A673 (cell line): ENCODE measurements around the gene ALKBH4. TPM values are rescaled to one million over a fixed set of nuclear protein-coding genes. Genes with fewer than 3 reads are reported as not detected.

Experiments used
- BruUV-seq: library from RNA; stranded (reverse); fragments of 400-500 nt; replicated peaks from 2 replicates; lab custom pipeline; 2021; lab: Mats Ljungman, UMichigan
- CTCF ChIA-PET: fragments of 300-600 bp; sonication (Branson Sonifier 250); formaldehyde crosslinking; loops from one replicate; lab custom pipeline; 2022; ENCODE audit warnings: antibody characterized with exemption; lab: Charles Lee
- POLR2A ChIA-PET: fragments of 300-600 bp; sonication (Branson Sonifier 250); formaldehyde crosslinking; loops from one replicate; lab custom pipeline; 2022; ENCODE audit warnings: antibody characterized with exemption; ENCODE audit not compliant: low non-redundant PET; lab: Charles Lee
- DNase-seq: peaks from one replicate; pipeline ENCODE4 v3.0.0-alpha.2; 2015; ENCODE audit warnings: low spot score
- H3K27ac ChIP-seq: fragments of 200-600 bp; sonication (generic); 2 replicates; pipeline ENCODE4 v1.5.1; 2016; ENCODE audit warnings: mixed run types, low read depth, mild to moderate bottlenecking, mixed read lengths, antibody characterized with exemption, low read length; ENCODE audit not compliant: poor library complexity, severe bottlenecking
- H3K27me3 ChIP-seq: fragments of 200-600 bp; sonication (generic); replicated peaks from 2 replicates; pipeline ENCODE4 v1.6.1; 2017; ENCODE audit warnings: mixed run types, low read depth, mild to moderate bottlenecking, mixed read lengths, antibody characterized with exemption, low read length; ENCODE audit not compliant: insufficient read depth, poor library complexity
- H3K36me3 ChIP-seq: fragments of 200-600 bp; sonication (generic); 2 replicates; pipeline ENCODE4 v1.6.1; 2016; ENCODE audit warnings: mixed run types, mild to moderate bottlenecking, mixed read lengths, antibody characterized with exemption, low read length; ENCODE audit not compliant: insufficient read depth, poor library complexity, severe bottlenecking
- H3K4me1 ChIP-seq: fragments of 200-600 bp; sonication (generic); 2 replicates; pipeline ENCODE4 v1.6.1; 2017; ENCODE audit warnings: mixed run types, mild to moderate bottlenecking, mixed read lengths, antibody characterized with exemption, low read length; ENCODE audit not compliant: insufficient read depth, poor library complexity, severe bottlenecking
- H3K4me3 ChIP-seq: fragments of 200-600 bp; sonication (generic); 2 replicates; pipeline ENCODE4 v1.5.1; 2016; ENCODE audit warnings: low read depth, mixed run types, mild to moderate bottlenecking, mixed read lengths, low read length; ENCODE audit not compliant: poor library complexity, severe bottlenecking
- H3K9me3 ChIP-seq: fragments of 200-600 bp; sonication (generic); 2 replicates; pipeline ENCODE4 v1.6.1; 2016; ENCODE audit warnings: mixed run types, low read depth, mild to moderate bottlenecking, mixed read lengths, antibody characterized with exemption, low read length; ENCODE audit not compliant: poor library complexity, severe bottlenecking
- CTCF ChIP-seq: fragments of 300-800, 200-600 bp; sonication (generic); conservative IDR thresholded peaks from 2 replicates; pipeline ENCODE4 v1.5.1; 2017; ENCODE audit warnings: low read depth, mild to moderate bottlenecking, antibody characterized with exemption, low read length, moderate library complexity, mixed read lengths
- EZH2 ChIP-seq: fragments of 200-600 bp; sonication (generic); IDR thresholded peaks from 2 replicates; pipeline ENCODE4 v1.6.1; 2017; ENCODE audit warnings: borderline replicate concordance, low read depth, mild to moderate bottlenecking, mixed read lengths, antibody characterized with exemption, low read length; ENCODE audit not compliant: poor library complexity, severe bottlenecking
- intact Hi-C: fragments of 100-400 bp; cut with micrococcal nuclease; formaldehyde crosslinking; loops from one replicate; pipeline ENCODE4 v1.10.0; 2022; ENCODE audit not compliant: unreplicated experiment
- total RNA-seq: library from RNA; stranded (reverse); gene quantifications from 2 replicates; pipeline ENCODE4 v1.2.3, GENCODE V29; 2021

ALKBH4 gene
- total RNA-seq, 1 experiment from 2014 or later, result 17.0 TPM

- Histone ChIP-seq H3K27ac (no peak overlapping the region), H3K27me3 (no peaks in the 10 kb centered on the region), H3K9me3 (no peaks in the 10 kb centered on the region), H3K36me3 (peaks cover 21% of the 10 kb centered on the region), H3K4me1 (no peaks in the 10 kb centered on the region), H3K4me3 (no peak overlapping the region)
- intact Hi-C loops, result no loop called here
- no TSS peak for BruUV-seq
- no peak for TF ChIP-seq CTCF
- TF ChIP-seq EZH2, result no peak
- ChIA-PET CTCF (no interaction called here), POLR2A (no interaction called here)
- DNase-seq, result no peak
Measured at GRCh38 chr7:102424787-102425218, 39.9 kb downstream of the ALKBH4 start.

GRCh38 chr7:102424129-102424551 is 40.5 kb downstream of the ALKBH4 start:
- Histone ChIP-seq H3K27ac (no peak overlapping the region), H3K36me3 (peaks cover 24% of the 10 kb centered on the region), H3K27me3 (no peaks in the 10 kb centered on the region), H3K9me3 (no peaks in the 10 kb centered on the region), H3K4me3 (no peak overlapping the region), H3K4me1 (no peaks in the 10 kb centered on the region)
- CTCF ChIA-PET, result no interaction called here
- intact Hi-C loops, result no loop called here
- DNase-seq, result no peak
- POLR2A ChIA-PET, result no interaction called here
- TF ChIP-seq EZH2 (no peak), CTCF (no peak)
- no TSS peak for BruUV-seq

- ChIA-PET POLR2A (no interaction called here), CTCF (interaction anchor here (0.6 kb wide), 1 partner anchor 327 kb away, joined by 6 read pairs; the partner anchor contains the start of gene FAM185A)
- Histone ChIP-seq H3K4me1 (no peaks in the 10 kb centered on the region), H3K4me3 (no peak overlapping the region), H3K36me3 (peaks cover 35% of the 10 kb centered on the region), H3K27ac (no peak overlapping the region), H3K9me3 (no peaks in the 10 kb centered on the region), H3K27me3 (no peaks in the 10 kb centered on the region)
- TF ChIP-seq EZH2 (no peak), CTCF (no peak)
- intact Hi-C loops, result no loop called here
- DNase-seq, result no peak
- BruUV-seq, result no TSS peak
Measured at GRCh38 chr7:102421706-102422240, 42.9 kb downstream of the ALKBH4 start.
